Esophagus muscularis mucosa (tissue), 4 donors: ENCODE results near the gene SLC30A2. TPM values are rescaled to one million over a fixed set of nuclear protein-coding genes. Genes with fewer than 3 reads are reported as not detected.

Source experiments
- DNase-seq: peaks from one replicate; pipeline ENCODE4 v3.0.0-alpha.2; 2017; ENCODE audit errors: extremely low spot score
- H3K27ac ChIP-seq, 4 donors: fragments of 200-600 bp; sonication (generic); replicated peaks in 1 of 4; 1 replicate in 3 of 4; 2 replicates in 1 of 4; pipeline ENCODE4 v1.5.1; 2016 to 2019; ENCODE audit warnings: mild to moderate bottlenecking in 1 of 4
- H3K27me3 ChIP-seq, 4 donors: fragments of 200-600 bp; sonication (generic); one replicate each; pipeline versions ENCODE4 v1.5.1 to v1.6.0; 2016 to 2019
- H3K36me3 ChIP-seq, 4 donors: fragments of 200-600 bp; sonication (generic); one replicate each; pipeline ENCODE4 v1.5.1; 2016 to 2019
- H3K4me1 ChIP-seq, 4 donors: fragments of 200-600 bp; sonication (generic); one replicate each; pipeline ENCODE4 v1.5.1; 2016 to 2019
- H3K4me3 ChIP-seq, 4 donors: fragments of 200-600 bp; sonication (generic); 1 replicate in 2 of 4; 2 replicates in 2 of 4; pipeline ENCODE4 v1.5.1; 2016 to 2019; ENCODE audit warnings: mild to moderate bottlenecking in 4 of 4, moderate library complexity in 1 of 4
- H3K9me3 ChIP-seq, 4 donors: fragments of 200-600 bp; sonication (generic); 1 replicate in 3 of 4; 2 replicates in 1 of 4; pipeline ENCODE4 v1.5.1; 2016 to 2019
- CTCF ChIP-seq, 3 experiments: fragments of 200-600 bp in 2 of 3; fragments of 450-650 bp in 1 of 3; sonication (generic) in 2 of 3; IDR thresholded peaks; one replicate each; pipeline ENCODE4 v1.5.1; 2017 to 2019; ENCODE audit warnings: antibody characterized with exemption in 3 of 3, mild to moderate bottlenecking in 2 of 3, moderate library complexity in 1 of 3
- EP300 ChIP-seq: sonication (generic); formaldehyde crosslinking; IDR thresholded peaks from one replicate; pipeline ENCODE4 v1.6.1; 2017; ENCODE audit warnings: antibody characterized with exemption
- POLR2A ChIP-seq: fragments of 450-650 bp; IDR thresholded peaks from one replicate; pipeline ENCODE4 v1.6.1; 2017; ENCODE audit warnings: antibody characterized with exemption, moderate library complexity, mild to moderate bottlenecking, low read depth
- POLR2AphosphoS5 ChIP-seq, 2 donors: sonication (generic); formaldehyde crosslinking; IDR thresholded peaks; one replicate each; pipeline ENCODE4 v1.6.1; 2017; ENCODE audit warnings: antibody characterized with exemption in 2 of 2
- WGBS: methylation state at CpG from one replicate; pipeline ENCODE4 v1.1.5; 2018; 5-methylcytosine and 5-hydroxymethylcytosine counted together
- intact Hi-C: fragments of 100-400 bp; cut with DNase I; formaldehyde crosslinking; loops from one replicate; pipeline ENCODE4 v1.15.1; 2023
- total RNA-seq, 4 donors: library from RNA; depleted of rRNA; stranded (reverse); fragments of >200 nt; gene quantifications; one replicate each; pipeline versions ENCODE4 v1.1.0 to v1.2.1, GENCODE V29; 2016

The SLC30A2 gene
- total RNA-seq, 4 donors from 2014 or later = 0.17 TPM; not detected in 3

- peaks cover 0 to 2% (median 0%) of the 10 kb centered on the region in 4 donors for H3K4me1 ChIP-seq
- WGBS = 43% methylated on average over 3 of the region's 3 CpGs
- DNase-seq = no peak
- H3K27me3 ChIP-seq = peaks cover 0 to 10% (median 0%) of the 10 kb centered on the region in 4 donors
- no peaks in the 10 kb centered on the region for H3K9me3 ChIP-seq
- H3K27ac ChIP-seq = no peak overlapping the region
- intact Hi-C loops = no loop called here
- no peak for TF ChIP-seq CTCF (IDR thresholded peaks at IDR 0.05)
- TF ChIP-seq POLR2AphosphoS5 (IDR thresholded peaks at IDR 0.05) = no peak
- no peak for TF ChIP-seq EP300
- no peak for TF ChIP-seq POLR2A
- no peak overlapping the region for H3K4me3 ChIP-seq
- no peaks in the 10 kb centered on the region for H3K36me3 ChIP-seq
Observed at GRCh38 chr1:26027716-26028489, 18.0 kb downstream of the SLC30A2 start.

GRCh38 chr1:26025517-26025916 is 20.4 kb downstream of the SLC30A2 start:
- H3K4me3 ChIP-seq = no peak overlapping the region
- peaks cover 10 to 21% (median 19%) of the 10 kb centered on the region in 4 donors for H3K4me1 ChIP-seq
- H3K36me3 ChIP-seq = no peaks in the 10 kb centered on the region
- no peak for DNase-seq
- peaks cover 0 to 2% (median 0%) of the 10 kb centered on the region in 4 donors for H3K27me3 ChIP-seq
- 67% methylated on average over 5 of the region's 5 CpGs for WGBS
- no peak for TF ChIP-seq CTCF (IDR thresholded peaks at IDR 0.05)
- TF ChIP-seq POLR2A = no peak
- no peak for TF ChIP-seq EP300
- TF ChIP-seq POLR2AphosphoS5 (IDR thresholded peaks at IDR 0.05) = no peak
- no peaks in the 10 kb centered on the region for H3K9me3 ChIP-seq
- intact Hi-C loops = no loop called here
- H3K27ac ChIP-seq = no peak overlapping the region

GRCh38 chr1:26025060-26025459 is 20.9 kb downstream of the SLC30A2 start:
- Histone ChIP-seq H3K27me3 (no peaks in the 10 kb centered on the region), H3K4me1 (peaks cover 10 to 22% (median 19%) of the 10 kb centered on the region in 4 donors), H3K9me3 (no peaks in the 10 kb centered on the region), H3K27ac (no peak overlapping the region), H3K4me3 (no peak overlapping the region), H3K36me3 (no peaks in the 10 kb centered on the region)
- WGBS = 88% methylated on average over 5 of the region's 5 CpGs
- intact Hi-C loops = no loop called here
- DNase-seq = no peak
- TF ChIP-seq POLR2AphosphoS5 (IDR thresholded peaks at IDR 0.05) (no peak), CTCF (IDR thresholded peaks at IDR 0.05) (no peak), POLR2A (no peak), EP300 (no peak)

GRCh38 chr1:26023826-26024225 is 22.1 kb downstream of the SLC30A2 start:
- DNase-seq = no peak
- H3K4me3 ChIP-seq = no peak overlapping the region
- no peaks in the 10 kb centered on the region for H3K27me3 ChIP-seq
- no peaks in the 10 kb centered on the region for H3K36me3 ChIP-seq
- 91% methylated on average over 5 of the region's 5 CpGs for WGBS
- no peak overlapping the region for H3K27ac ChIP-seq
- H3K4me1 ChIP-seq = peaks cover 10 to 22% (median 19%) of the 10 kb centered on the region in 4 donors
- H3K9me3 ChIP-seq = no peaks in the 10 kb centered on the region
- TF ChIP-seq POLR2A = no peak
- TF ChIP-seq EP300 = no peak
- no peak for TF ChIP-seq CTCF (IDR thresholded peaks at IDR 0.05)
- no peak for TF ChIP-seq POLR2AphosphoS5 (IDR thresholded peaks at IDR 0.05)
- intact Hi-C loops = no loop called here
